DND-41 (cell line): ENCODE results near the gene CFAP58.

ENCODE experiments used
- EZH2 ChIP-seq: IDR thresholded peaks from 3 replicates; pipeline ENCODE4 v1.6.1; 2012; ENCODE audit warnings: borderline replicate concordance, low read depth, mild to moderate bottlenecking, moderate library complexity, low read length, inconsistent platforms; ENCODE audit not compliant: severe bottlenecking
- TF ChIP-seq, protein P1 (sequence below): IDR thresholded peaks from 2 replicates; pipeline ENCODE4 v1.5.1; 2012; ENCODE audit warnings: borderline replicate concordance, low read length, moderate library complexity, mild to moderate bottlenecking; ENCODE audit not compliant: poor library complexity, severe bottlenecking; ENCODE audit errors: extremely low read depth

DNA sequence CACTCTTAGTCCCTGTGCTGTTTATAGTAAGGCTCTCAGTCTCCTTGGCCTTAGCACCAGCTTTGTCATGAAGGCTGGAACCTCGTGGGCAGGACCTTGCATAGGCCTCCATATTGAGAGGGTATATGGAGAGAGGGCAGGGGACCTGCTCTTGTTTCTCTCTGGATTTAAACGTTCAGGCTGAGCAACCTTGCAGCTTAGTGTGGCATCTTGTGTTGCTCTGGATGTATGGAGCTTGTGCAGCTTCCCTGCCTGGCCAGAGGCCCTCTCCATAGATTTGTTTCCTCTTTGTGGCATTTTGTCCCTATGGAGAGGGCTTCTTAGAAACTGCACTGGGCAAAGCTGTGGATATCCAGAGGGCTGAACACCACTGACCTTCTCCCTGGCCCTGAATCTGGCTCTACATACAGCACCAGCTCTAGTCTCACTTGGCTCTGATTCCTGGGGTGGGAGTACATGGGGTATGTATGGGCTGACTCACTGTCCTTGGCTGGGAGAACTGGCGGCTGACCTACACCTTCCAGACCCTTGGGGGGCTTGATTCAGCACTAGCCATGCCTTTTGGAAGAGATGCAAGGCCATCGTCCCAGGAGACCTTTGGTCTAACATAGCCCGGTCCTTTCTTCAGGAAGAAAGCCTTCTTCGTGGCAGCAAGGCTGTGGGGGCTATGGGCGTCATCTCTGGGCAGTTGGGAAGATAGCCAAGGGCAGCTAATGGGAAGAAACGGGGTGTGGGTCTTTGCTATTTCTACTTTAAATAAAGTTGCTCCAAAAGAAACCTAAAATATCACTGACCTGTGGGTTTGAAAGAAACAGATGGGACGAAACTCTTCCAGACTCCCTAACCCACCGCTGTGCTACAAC lies 45.8 kb upstream of the CFAP58 start:
- no peak for TF ChIP-seq EZH2
- TF ChIP-seq, protein P1, sequence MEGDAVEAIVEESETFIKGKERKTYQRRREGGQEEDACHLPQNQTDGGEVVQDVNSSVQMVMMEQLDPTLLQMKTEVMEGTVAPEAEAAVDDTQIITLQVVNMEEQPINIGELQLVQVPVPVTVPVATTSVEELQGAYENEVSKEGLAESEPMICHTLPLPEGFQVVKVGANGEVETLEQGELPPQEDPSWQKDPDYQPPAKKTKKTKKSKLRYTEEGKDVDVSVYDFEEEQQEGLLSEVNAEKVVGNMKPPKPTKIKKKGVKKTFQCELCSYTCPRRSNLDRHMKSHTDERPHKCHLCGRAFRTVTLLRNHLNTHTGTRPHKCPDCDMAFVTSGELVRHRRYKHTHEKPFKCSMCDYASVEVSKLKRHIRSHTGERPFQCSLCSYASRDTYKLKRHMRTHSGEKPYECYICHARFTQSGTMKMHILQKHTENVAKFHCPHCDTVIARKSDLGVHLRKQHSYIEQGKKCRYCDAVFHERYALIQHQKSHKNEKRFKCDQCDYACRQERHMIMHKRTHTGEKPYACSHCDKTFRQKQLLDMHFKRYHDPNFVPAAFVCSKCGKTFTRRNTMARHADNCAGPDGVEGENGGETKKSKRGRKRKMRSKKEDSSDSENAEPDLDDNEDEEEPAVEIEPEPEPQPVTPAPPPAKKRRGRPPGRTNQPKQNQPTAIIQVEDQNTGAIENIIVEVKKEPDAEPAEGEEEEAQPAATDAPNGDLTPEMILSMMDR, result no peak
